Dendritic cell treated with granulocyte-macrophage colony-stimulating factor and Interleukin-4, amounts not matched to agents 40 ng/mL and 50 ng/mL, for 4 days (primary cell): Measurements from ENCODE around the gene SLC25A45.
"Not testable (repeated sequence)": the region's sequence is repeated elsewhere in the genome, so short reads cannot be mapped to it uniquely, and the experiment has no call there.

Experiments used
- H3K27ac Mint-ChIP-seq: one replicate; pipeline ENCODE4 v1.8.0; 2022; ENCODE audit warnings: mild to moderate bottlenecking, mixed read lengths
- H3K27me3 Mint-ChIP-seq: one replicate; pipeline ENCODE4 v1.8.0; 2022; ENCODE audit warnings: mild to moderate bottlenecking, mixed read lengths
- H3K36me3 Mint-ChIP-seq: one replicate; pipeline ENCODE4 v1.8.0; 2022; ENCODE audit warnings: low read depth, mixed read lengths
- H3K4me1 Mint-ChIP-seq: one replicate; pipeline ENCODE4 v1.8.0; 2022; ENCODE audit warnings: low read depth, mixed read lengths
- H3K4me3 Mint-ChIP-seq: one replicate; pipeline ENCODE4 v1.8.0; 2022; ENCODE audit warnings: mild to moderate bottlenecking, moderate library complexity, mixed read lengths
- H3K9me3 Mint-ChIP-seq: one replicate; pipeline ENCODE4 v1.8.0; 2022; ENCODE audit warnings: mixed read lengths
- intact Hi-C: fragments of 100-400 bp; cut with micrococcal nuclease; formaldehyde crosslinking; loops from one replicate; pipeline ENCODE4 v1.15.0; 2022

The SLC25A45 gene

GRCh38 chr11:65416841-65417701 lies 34.6 kb upstream of the SLC25A45 start:
- Mint-ChIP-seq H3K27me3 (no peaks in the 10 kb centered on the region), H3K4me1 (peaks cover 58% of the 10 kb centered on the region), H3K36me3 (peaks cover 41% of the 10 kb centered on the region), H3K27ac (peak overlapping the region; percentile 100), H3K4me3 (peak overlapping the region; percentile 78), H3K9me3 (no peaks in the 10 kb centered on the region)
- intact Hi-C loops: loop anchor here (1.0 to 10.0 kb wide), 4 partner anchors 8 to 52 kb away; partner anchors contain the start of gene SLC25A45

GRCh38 chr11:65416341-65416824 lies 33.9 kb upstream of the SLC25A45 start:
- peaks cover 41% of the 10 kb centered on the region for H3K36me3 Mint-ChIP-seq
- H3K27me3 Mint-ChIP-seq: no peaks in the 10 kb centered on the region
- no peaks in the 10 kb centered on the region for H3K9me3 Mint-ChIP-seq
- peak overlapping the region; percentile 100 for H3K27ac Mint-ChIP-seq
- H3K4me3 Mint-ChIP-seq: peak overlapping the region; percentile 78
- H3K4me1 Mint-ChIP-seq: peaks cover 51% of the 10 kb centered on the region
- intact Hi-C loops: loop anchor here (2.0 to 10.0 kb wide), 3 partner anchors 14 to 52 kb away; partner anchors contain the start of gene SLC25A45

DNA sequence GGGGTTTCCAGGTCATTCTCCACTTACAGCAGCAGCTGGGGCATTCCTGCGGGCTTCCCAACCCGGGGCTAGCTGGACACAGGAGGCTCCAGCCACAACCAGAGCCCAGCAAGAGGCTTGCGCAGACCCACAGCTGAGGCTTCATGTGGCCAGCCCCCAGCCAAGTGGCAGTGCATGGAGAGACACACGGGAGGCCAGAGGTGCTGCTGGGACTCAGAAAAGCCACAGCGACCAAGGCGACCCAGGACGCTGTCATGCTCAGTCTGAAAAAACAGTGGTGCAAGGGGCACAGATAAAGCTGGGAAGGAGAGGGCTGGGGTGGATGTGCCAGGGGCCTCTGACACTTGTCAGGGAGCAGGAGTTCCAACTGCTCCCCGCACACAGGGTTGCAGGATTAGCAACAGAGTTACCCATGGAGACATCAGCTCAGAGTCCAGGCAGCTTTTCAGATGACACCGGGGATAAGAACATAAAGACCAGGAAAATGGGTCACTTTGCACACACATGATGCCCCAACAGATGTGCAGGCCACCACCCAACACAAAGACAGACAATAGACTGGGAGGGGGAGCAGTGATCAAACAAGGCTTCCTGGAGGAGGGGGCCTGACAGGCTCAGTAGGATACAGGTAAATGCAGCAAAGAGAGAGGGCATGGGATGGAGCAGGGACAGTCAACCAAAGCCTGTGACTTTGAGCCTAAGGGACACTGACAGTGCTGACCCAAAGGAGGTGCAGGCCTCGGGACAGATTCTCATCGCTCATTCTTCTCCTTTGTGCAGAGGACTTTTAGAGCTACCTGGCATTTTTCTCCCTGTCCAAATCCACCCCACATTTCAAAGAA lies 33.3 kb upstream of the SLC25A45 start:
- Mint-ChIP-seq H3K27ac (peak overlapping the region; percentile 100), H3K27me3 (no peaks in the 10 kb centered on the region), H3K36me3 (peaks cover 46% of the 10 kb centered on the region), H3K9me3 (no peaks in the 10 kb centered on the region), H3K4me1 (peaks cover 49% of the 10 kb centered on the region), H3K4me3 (peak overlapping the region; percentile 78)
- intact Hi-C loops: loop anchor here (2.0 to 10.0 kb wide), 3 partner anchors 15 to 51 kb away; partner anchors contain the start of gene SLC25A45

- Mint-ChIP-seq H3K27me3 (no peaks in the 10 kb centered on the region), H3K36me3 (peaks cover 54% of the 10 kb centered on the region)
- intact Hi-C loops: loop anchor here (5.0 to 10.0 kb wide), 2 partner anchors 33 to 50 kb away; partner anchors contain the start of gene SLC25A45
Observed at GRCh38 chr11:65414776-65415498, 32.5 kb upstream of the SLC25A45 start.

DNA sequence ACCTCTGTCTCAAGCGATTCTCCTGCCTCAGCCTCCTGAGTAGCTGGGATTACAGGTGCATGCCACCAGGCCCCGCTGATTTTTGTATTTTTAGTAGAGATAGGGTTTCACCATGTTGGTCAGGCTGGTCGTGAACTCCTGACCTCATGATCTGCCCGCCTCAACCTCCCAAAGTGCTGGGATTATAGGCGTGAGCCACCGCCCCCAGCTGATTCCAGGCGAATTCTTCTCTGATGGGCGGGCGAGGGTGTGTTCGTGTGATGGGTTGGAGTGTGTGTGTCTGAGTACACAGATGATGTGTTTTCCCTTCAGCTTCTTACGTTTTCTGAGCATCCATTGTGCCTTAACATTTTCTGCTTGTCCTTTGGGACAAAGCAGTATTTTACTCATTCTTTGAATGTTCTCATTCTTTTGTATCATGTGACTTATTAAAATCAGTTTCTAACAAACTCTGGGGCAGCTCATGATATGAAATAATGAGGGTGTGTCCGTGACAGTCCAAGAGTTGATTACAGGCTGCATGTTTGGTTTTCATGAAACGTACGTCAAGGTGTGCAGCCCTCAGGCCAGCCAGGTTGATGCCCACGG lies 30.7 kb upstream of the SLC25A45 start:
- H3K27me3 Mint-ChIP-seq, H3K4me3 Mint-ChIP-seq, H3K27ac Mint-ChIP-seq, H3K9me3 Mint-ChIP-seq: not testable (repeated sequence)
- peaks cover 32% of the 10 kb centered on the region for H3K4me1 Mint-ChIP-seq
- intact Hi-C loops: loop anchor here (10.0 kb wide), 1 partner anchor 48 kb away; no protein-coding TSS in a partner anchor
- H3K36me3 Mint-ChIP-seq: peaks cover 72% of the 10 kb centered on the region

More at GRCh38 chr11:65414776-65415498, 32.5 kb upstream of the SLC25A45 start:
- Mint-ChIP-seq H3K9me3 (no peaks in the 10 kb centered on the region), H3K4me3 (no peak overlapping the region), H3K4me1 (peaks cover 46% of the 10 kb centered on the region), H3K27ac (peak overlapping the region; percentile 35)

DNA sequence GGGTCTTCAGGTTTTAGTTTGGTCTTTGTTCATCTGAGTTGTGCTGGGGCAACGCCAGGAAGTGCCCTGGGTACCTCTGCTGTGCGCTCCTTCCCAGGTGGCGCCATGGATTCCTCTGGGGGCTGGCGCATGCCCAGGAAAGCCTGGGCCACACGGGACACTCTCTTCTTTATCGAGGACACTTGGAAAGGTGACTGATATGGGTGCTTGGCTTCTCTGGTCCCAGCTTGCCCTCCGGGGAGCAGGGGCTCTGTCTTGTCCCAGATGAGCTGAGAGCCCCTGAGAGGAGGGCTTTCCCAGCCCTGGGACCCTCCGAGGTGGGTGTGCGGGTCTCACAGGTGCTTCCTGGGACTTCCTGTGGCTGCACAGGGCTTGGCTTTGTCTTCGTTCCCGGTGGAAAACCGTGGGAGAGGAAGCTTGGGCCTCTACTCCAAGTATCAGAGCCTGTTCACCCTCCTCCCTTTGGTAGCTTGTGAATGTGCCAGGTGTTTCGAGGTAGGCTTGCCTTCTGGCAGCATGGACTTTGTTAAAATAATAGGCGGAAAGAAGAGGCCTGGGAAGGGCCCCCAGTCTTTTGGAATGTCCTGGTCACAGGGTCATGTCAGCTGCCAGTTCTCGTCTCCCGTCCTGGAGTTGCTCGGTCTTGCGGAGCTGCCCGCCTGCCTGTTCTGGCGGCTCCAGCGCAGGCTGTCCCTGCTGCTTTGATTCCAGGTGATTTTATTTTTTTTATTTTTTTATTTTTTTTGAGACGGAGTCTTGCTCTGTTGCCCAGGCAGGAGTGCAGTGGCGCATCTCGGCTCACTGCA lies 30.0 kb upstream of the SLC25A45 start:
- H3K27me3 Mint-ChIP-seq: no peaks in the 10 kb centered on the region
- H3K4me1 Mint-ChIP-seq: peaks cover 25% of the 10 kb centered on the region
- H3K36me3 Mint-ChIP-seq: peaks cover 74% of the 10 kb centered on the region
- intact Hi-C loops: loop anchor here (10.0 kb wide), 1 partner anchor 48 kb away; no protein-coding TSS in a partner anchor
- no peak overlapping the region for H3K27ac Mint-ChIP-seq
- H3K4me3 Mint-ChIP-seq: no peak overlapping the region
- H3K9me3 Mint-ChIP-seq: no peaks in the 10 kb centered on the region

DNA sequence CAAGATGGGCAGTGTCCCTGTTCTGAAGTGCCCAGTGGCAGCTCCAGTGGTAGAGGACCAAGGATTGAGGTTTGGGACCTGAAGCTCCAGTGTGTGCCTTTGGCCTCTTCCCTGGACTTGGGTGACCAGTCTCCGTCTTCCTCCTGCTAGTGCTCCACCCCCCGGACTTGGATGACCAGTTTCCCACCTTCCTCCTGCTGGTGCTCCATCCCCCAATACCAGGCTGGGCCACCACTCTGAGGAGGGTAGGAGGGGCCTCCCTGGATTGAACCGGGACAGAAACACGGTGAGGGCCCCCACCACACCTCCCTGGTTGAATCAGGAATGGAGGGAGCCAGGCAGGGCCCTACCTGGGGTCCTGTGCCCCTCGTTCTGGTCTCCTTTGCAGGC lies 29.2 kb upstream of the SLC25A45 start:
- no peak overlapping the region for H3K4me3 Mint-ChIP-seq
- H3K4me1 Mint-ChIP-seq: peaks cover 17% of the 10 kb centered on the region
- peaks cover 81% of the 10 kb centered on the region for H3K36me3 Mint-ChIP-seq
- intact Hi-C loops: loop anchor here (10.0 kb wide), 1 partner anchor 47 kb away; no protein-coding TSS in a partner anchor
- H3K9me3 Mint-ChIP-seq: no peaks in the 10 kb centered on the region
- no peak overlapping the region for H3K27ac Mint-ChIP-seq
- H3K27me3 Mint-ChIP-seq: no peaks in the 10 kb centered on the region

DNA sequence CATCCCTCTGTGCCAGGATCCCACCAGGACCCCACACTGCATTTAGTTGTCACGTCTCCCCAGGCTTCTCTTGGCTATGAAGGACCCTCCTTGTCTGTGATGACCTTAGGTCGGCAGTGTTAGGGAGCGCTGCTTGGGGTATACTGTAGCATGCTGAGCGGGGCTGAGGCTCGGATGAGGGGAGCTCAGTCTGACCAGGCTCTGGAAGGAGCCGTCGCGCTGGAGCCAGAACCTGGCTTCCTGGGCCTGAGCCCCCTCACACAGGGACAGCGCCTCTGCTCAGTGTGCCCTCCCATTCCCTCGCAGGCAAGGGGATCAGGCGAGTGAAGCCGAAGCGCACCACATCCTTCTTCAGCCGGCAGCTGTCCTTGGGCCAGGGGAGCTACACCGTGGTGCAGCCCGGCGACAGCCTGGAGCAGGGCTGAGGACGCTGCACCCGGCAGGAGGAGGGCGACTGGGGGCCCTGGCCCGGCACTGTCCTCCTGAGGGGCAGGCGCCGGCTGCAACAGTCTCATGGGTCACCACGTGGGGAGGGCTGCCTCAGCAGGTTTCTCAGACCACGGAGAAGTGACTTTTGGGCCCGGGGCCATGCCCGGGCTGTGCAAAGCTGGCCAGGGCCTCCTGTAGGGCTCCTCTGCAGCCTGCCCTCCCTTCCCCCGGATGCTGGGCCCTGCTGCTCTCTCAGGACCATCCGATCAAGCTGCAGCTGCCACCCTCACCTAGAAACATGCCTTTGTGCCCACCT lies 28.7 kb upstream of the SLC25A45 start:
- Mint-ChIP-seq H3K27me3 (no peaks in the 10 kb centered on the region), H3K4me3 (no peak overlapping the region), H3K4me1 (peaks cover 12% of the 10 kb centered on the region), H3K9me3 (no peaks in the 10 kb centered on the region), H3K36me3 (peaks cover 87% of the 10 kb centered on the region), H3K27ac (no peak overlapping the region)
- intact Hi-C loops: loop anchor here (10.0 kb wide), 1 partner anchor 46 kb away; no protein-coding TSS in a partner anchor

DNA sequence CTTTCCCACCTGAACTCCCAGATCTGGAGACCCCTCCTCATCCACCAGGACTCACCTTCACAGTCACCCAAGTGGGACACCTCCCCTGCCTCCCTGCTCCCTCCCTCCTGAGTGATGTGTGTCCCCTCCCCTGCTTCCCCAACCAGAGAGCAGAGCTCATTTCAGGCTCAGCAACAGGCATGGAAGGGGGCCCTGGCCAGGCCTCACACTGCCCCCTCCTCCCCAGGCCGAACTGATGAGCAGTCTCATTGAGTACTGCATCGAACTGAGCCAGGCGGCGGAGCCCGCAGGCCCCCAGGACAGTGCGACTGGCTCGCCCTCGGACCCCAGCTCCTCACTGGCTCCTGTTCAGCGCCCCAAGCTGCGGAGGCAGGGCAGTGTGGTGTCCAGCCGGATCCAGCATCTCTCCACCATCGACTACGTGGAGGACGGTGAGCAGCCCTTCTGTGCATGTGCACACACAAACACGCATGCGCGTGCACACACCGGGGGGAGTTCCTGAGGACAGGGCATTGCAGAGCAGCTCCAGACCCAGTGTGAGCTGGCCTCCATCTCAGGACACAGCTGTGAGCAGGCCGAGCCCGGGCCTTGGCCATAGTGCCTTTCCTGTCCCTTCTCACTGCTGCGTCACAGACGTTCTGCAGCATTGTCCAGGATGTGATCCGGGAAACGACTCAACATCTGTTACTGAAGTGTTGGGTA lies 22.3 kb upstream of the SLC25A45 start:
- Mint-ChIP-seq H3K4me3 (no peak overlapping the region), H3K4me1 (peaks cover 45% of the 10 kb centered on the region), H3K27me3 (no peaks in the 10 kb centered on the region), H3K36me3 (peaks cover 96% of the 10 kb centered on the region), H3K9me3 (no peaks in the 10 kb centered on the region), H3K27ac (peak overlapping the region; percentile 90)
- intact Hi-C loops: no loop called here

- Mint-ChIP-seq H3K4me3 (no peak overlapping the region), H3K9me3 (no peaks in the 10 kb centered on the region), H3K27me3 (no peaks in the 10 kb centered on the region), H3K4me1 (peaks cover 50% of the 10 kb centered on the region), H3K27ac (peak overlapping the region; percentile 90), H3K36me3 (peaks cover 96% of the 10 kb centered on the region)
- intact Hi-C loops: no loop called here
Observed at GRCh38 chr11:65404210-65404609, 21.8 kb upstream of the SLC25A45 start.

DNA sequence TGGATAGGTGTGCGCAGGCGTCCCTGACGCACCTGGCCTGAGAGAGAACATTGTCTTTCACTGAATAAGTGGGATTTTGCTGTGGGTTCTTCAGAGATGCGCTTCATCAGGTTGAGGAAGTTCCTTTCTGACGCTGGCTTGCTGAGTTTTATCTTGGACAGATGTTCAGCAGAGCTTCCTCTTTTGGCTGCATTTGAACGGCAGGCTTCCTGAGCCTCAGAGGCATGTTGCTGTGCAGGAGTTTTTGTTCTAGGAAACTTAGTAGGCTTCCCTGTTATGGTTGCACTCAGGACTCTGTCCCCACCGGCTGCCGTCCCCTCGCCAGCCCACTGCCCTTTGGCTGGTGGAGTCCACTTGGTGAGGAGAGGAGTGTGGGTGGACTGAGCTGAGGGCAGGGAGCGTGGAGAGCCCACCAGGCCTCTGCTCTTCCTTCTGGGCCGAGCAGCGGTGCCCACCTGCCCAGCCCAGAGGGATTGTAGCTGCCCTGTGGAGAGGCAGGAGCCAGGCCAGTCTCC lies 21.2 kb upstream of the SLC25A45 start:
- intact Hi-C loops: no loop called here
- Mint-ChIP-seq H3K4me3 (peak overlapping the region; percentile 44), H3K27ac (peak overlapping the region; percentile 90), H3K27me3 (no peaks in the 10 kb centered on the region), H3K36me3 (peaks cover 96% of the 10 kb centered on the region), H3K9me3 (no peaks in the 10 kb centered on the region), H3K4me1 (peaks cover 51% of the 10 kb centered on the region)
